Activated T-helper 1 cell treated with Interleukin-2 at 50 U/mL for 16 hours (primary cell): ENCODE measurements around the gene PDZD2.
"Not testable (repeated sequence)": the region's sequence is repeated elsewhere in the genome, so short reads cannot be mapped to it uniquely, and the experiment has no call there.

Experiments
- DNase-seq: peaks from one replicate; pipeline ENCODE4 v3.0.0-alpha.2; 2020; ENCODE audit warnings: low read depth

The PDZD2 gene

GRCh38 chr5:31733371-31733770 is 94.4 kb downstream of the PDZD2 start:
- DNase-seq: no peak

GRCh38 chr5:31736127-31736526 is 97.2 kb downstream of the PDZD2 start:
- no peak for DNase-seq

GRCh38 chr5:31738199-31738598 is 99.3 kb downstream of the PDZD2 start:
- no peak for DNase-seq

- no peak for DNase-seq
Observed at GRCh38 chr5:31741496-31741895, 102.6 kb downstream of the PDZD2 start.

- DNase-seq: no peak
Observed at GRCh38 chr5:31743678-31744077, 104.7 kb downstream of the PDZD2 start.

- no peak for DNase-seq
Observed at GRCh38 chr5:31748458-31749172, 109.7 kb downstream of the PDZD2 start.

GRCh38 chr5:31750215-31750614 is 111.3 kb downstream of the PDZD2 start:
- DNase-seq: no peak

GRCh38 chr5:31751610-31752009 is 112.7 kb downstream of the PDZD2 start:
- no peak for DNase-seq

GRCh38 chr5:31753700-31754357 is 114.9 kb downstream of the PDZD2 start:
- no peak for DNase-seq

- DNase-seq: no peak
Observed at GRCh38 chr5:31754358-31754704, 115.4 kb downstream of the PDZD2 start.

- DNase-seq: no peak
Observed at GRCh38 chr5:31754741-31755675, 116.1 kb downstream of the PDZD2 start.

GRCh38 chr5:31755676-31756230 is 116.8 kb downstream of the PDZD2 start:
- DNase-seq: no peak

- no peak for DNase-seq
Observed at GRCh38 chr5:31757806-31758205, 118.9 kb downstream of the PDZD2 start.

GRCh38 chr5:31758803-31759425 is 120.0 kb downstream of the PDZD2 start:
- no peak for DNase-seq

GRCh38 chr5:31759925-31760324 is 121.0 kb downstream of the PDZD2 start:
- DNase-seq: no peak

- DNase-seq: no peak
Observed at GRCh38 chr5:31761877-31762276, 122.9 kb downstream of the PDZD2 start.

GRCh38 chr5:31763424-31763823 is 124.5 kb downstream of the PDZD2 start:
- no peak for DNase-seq

GRCh38 chr5:31764687-31765086 is 125.8 kb downstream of the PDZD2 start:
- not testable (repeated sequence) for DNase-seq

- DNase-seq: no peak
Observed at GRCh38 chr5:31767335-31768031, 128.6 kb downstream of the PDZD2 start.

GRCh38 chr5:31768046-31768445 is 129.1 kb downstream of the PDZD2 start:
- DNase-seq: no peak

GRCh38 chr5:31768784-31769183 is 129.9 kb downstream of the PDZD2 start:
- no peak for DNase-seq
